ENCODE results near the gene MAG.
"Not testable (repeated sequence)": the region's sequence is repeated elsewhere in the genome, so short reads cannot be mapped to it uniquely, and the experiment has no call there.

MAG gene

GRCh38 chr19:35278578-35279284, 13.2 kb upstream of the MAG start:
- DNase-seq (ENCODE audit: low read depth), result no peak
- TF ChIP-seq, protein P1, sequence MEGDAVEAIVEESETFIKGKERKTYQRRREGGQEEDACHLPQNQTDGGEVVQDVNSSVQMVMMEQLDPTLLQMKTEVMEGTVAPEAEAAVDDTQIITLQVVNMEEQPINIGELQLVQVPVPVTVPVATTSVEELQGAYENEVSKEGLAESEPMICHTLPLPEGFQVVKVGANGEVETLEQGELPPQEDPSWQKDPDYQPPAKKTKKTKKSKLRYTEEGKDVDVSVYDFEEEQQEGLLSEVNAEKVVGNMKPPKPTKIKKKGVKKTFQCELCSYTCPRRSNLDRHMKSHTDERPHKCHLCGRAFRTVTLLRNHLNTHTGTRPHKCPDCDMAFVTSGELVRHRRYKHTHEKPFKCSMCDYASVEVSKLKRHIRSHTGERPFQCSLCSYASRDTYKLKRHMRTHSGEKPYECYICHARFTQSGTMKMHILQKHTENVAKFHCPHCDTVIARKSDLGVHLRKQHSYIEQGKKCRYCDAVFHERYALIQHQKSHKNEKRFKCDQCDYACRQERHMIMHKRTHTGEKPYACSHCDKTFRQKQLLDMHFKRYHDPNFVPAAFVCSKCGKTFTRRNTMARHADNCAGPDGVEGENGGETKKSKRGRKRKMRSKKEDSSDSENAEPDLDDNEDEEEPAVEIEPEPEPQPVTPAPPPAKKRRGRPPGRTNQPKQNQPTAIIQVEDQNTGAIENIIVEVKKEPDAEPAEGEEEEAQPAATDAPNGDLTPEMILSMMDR (conservative IDR thresholded peaks at IDR 0.05; ENCODE audit: low read depth, low read length), result no peak
- no peak overlapping the region for H3K4me3 ChIP-seq (ENCODE audit: low read length)

- H3K4me3 ChIP-seq (ENCODE audit: low read length), result no peak overlapping the region
- no peak for DNase-seq (ENCODE audit: low read depth)
- TF ChIP-seq, protein P1 (conservative IDR thresholded peaks at IDR 0.05; ENCODE audit: low read depth, low read length), result no peak
These were observed 12.6 kb upstream of the MAG start for GRCh38 chr19:35279374-35279773.

DNA sequence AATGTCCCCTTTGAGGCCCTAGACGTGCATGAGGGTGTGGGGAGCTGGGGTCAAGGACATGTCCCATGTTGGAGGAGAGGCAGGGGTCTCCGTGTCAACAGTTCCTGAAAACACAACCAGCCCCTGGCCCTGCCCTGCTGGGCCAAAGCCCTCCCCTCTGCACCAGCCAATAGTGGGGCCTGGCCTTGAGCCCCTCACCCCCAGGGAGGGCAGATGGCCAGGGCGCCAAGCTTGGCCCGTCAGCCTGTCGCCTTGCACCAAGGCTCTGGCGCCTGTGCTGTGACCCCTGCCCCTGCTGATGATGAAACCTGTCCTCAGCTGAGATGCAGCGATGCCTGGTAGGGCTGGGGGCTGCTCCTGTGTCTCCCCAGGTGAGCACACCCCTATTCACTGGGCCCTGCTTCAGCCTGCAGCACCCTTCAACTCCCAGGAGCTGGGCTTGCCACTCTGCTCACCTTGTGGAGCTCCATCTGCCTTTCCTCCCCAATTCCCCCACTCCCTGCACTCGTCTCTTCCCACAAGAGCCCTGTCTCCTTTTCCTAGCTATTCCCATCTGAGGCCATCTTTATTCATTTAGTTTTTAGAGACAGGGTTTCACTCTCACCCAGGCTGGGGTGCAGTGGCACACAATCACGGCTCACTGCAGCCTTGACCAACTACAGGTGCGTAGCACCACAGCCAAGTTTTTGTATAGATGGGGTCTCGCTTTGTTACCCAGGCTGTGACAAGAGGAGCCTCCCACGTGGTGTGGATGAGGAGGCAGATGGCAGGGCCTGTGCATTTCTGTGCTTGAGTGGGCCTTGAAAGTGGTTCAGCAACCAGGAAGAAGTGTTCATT, 11.8 kb upstream of the MAG start:
- TF ChIP-seq, protein P1 (conservative IDR thresholded peaks at IDR 0.05; ENCODE audit: low read depth, low read length), result no peak
- no peak overlapping the region for H3K4me3 ChIP-seq (ENCODE audit: low read length)
- no peak for DNase-seq (ENCODE audit: low read depth)

DNA sequence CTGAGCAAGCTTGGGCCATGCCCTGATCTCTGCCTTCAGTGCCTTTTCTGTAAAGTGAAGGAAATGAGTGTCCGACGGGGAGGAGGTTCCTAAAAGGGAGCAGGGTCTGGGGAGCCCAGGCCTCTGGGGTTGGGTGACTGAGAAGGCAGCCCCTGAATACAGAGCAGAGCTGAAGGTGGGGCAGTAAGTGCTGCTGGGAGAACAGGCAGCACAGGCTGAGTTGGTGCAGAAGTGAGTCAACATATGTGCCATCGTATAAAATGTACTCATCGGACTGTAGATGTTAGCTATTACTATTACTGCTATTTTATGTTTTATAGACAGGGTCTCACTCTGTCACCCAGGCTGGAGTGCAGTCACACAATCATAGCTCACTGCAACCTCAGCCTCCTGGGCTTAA, 10.7 kb upstream of the MAG start:
- no peak overlapping the region for H3K4me3 ChIP-seq (ENCODE audit: low read length)
- DNase-seq (ENCODE audit: low read depth), result no peak
- TF ChIP-seq, protein P1 (conservative IDR thresholded peaks at IDR 0.05; ENCODE audit: low read depth, low read length), result no peak

DNA sequence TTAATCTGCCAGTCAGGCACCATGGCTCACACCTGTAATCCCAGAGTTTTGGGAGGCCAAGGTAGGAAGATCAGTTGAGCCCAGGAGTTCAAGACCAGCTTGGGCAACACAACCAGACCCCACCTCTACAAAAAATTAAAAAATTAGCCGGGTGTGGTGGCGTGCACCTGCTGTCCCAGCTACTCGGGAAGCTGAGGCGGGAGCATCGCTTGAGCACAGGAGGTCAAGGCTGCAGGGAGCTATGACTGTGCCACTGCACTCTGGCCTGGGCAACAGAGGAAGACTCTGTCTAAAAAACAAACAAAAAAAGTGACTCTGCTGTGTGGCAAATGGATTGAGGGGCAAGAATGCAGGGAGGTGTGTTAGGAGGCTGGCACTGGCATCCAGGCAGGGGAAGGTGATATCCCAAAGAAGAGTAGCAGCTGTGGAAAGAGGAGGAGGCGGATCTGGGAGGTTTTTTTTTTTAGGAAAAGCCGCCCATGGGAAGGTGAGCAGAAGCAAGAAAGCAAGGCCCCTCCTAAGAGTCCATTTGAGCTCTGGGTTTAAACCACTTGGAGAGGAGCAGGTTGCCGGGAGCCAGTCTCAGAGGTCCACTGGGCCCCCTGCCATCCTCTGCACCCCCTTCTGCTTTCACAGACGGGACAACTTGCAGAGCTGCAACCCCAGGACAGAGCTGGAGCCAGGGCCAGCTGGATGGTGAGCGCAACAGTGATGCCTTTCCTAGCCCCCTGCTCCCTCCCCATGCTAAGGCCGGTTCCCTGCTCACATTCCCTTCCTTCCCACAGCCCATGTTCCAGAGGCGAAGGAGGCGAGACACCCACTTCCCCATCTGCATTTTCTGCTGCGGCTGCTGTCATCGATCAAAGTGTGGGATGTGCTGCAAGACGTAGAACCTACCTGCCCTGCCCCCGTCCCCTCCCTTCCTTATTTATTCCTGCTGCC, 7.5 kb upstream of the MAG start:
- H3K4me3 ChIP-seq (ENCODE audit: low read length), result no peak overlapping the region
- DNase-seq (ENCODE audit: low read depth), result no peak
- TF ChIP-seq, protein P1 (conservative IDR thresholded peaks at IDR 0.05; ENCODE audit: low read depth, low read length), result no peak

DNA sequence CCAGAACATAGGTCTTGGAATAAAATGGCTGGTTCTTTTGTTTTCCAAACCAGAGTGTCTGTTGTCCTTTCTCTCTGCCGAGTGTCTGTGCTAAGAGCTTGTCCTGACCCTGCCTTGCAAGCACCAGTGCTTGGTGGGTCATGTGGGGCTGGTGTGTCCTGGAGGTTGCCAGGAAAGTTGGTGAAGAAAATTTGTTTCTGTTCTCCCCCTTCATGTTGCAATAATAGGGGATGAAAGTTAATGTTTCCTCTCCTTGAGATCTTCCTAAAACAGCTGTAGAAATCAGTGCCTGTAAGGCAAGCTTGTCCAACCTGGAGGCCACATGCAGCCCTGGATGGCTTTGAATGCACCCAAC, 6.9 kb upstream of the MAG start:
- no peak for DNase-seq (ENCODE audit: low read depth)

DNA sequence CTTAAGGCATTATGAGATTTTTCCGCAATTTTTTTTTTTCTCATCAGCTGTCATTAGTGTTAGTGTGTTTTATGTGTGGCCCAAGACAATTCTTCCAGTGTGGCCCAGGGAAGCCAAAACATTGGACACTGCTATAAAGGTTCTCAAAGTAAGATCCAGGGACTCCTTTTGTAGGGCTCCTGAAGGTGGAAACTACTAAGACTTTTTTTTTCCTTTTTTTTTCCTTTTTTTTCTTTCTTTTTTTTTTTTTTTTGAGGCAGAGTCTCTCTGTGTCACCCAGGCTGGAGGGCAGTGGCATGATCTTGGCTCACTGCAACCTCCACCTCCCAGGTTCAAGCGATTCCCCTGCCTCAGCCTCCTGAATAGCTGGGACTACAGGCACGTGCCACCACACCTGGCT, 6.5 kb upstream of the MAG start:
- H3K4me3 ChIP-seq (ENCODE audit: low read length); DNase-seq (ENCODE audit: low read depth): not testable (repeated sequence)

More for the DNA sequence above, 6.9 kb upstream of the MAG start:
- H3K4me3 ChIP-seq (ENCODE audit: low read length), result no peak overlapping the region
- TF ChIP-seq, protein P1 (conservative IDR thresholded peaks at IDR 0.05; ENCODE audit: low read depth, low read length), result no peak

DNA sequence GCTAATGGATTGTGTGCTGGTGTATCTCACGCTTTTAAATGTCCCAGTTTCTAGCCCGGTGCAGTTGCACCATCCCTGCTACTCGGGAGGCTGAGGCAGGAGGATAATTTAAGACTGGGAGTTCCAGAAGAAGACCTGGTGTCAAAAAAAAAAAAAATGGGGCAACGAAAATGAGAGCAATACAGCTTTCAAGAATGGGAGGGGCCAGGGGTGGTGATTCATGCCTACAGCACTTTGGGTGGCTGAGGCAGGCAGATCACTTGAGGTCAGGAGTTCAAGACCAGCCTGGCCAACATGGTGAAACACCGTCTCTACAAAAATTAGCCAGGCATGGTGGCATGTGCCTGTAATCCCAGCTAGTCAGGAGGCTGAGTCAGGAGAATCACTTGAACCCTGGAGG, 5.9 kb upstream of the MAG start:
- DNase-seq (ENCODE audit: low read depth); H3K4me3 ChIP-seq (ENCODE audit: low read length): not testable (repeated sequence)

Data from retinal pigment epithelial cell (primary cell).